Measurements from ENCODE around the gene RPL36AL.
A peak's percentile ranks its signal among the peaks of the same experiment; 100 is the strongest.

RPL36AL gene

GRCh38 chr14:49633640-49634546 lies 13.5 kb upstream of the RPL36AL start:
- Histone ChIP-seq H3K27ac (ENCODE audit: insufficient read depth in 1 of 2, low read depth in 1 of 2, low read length in 2 of 2, poor library complexity in 1 of 2, severe bottlenecking in 2 of 2) (peak overlapping the region; percentile 90 to 96), H3K36me3 (ENCODE audit: control insufficient read depth in 4 of 4, insufficient read depth in 4 of 4, low read length in 3 of 4) (peaks cover 4 to 21% (median 11%) of the 10 kb centered on the region in 4 experiments), H3K9me3 (ENCODE audit: control extremely low read depth in 1 of 5, control insufficient read depth in 4 of 5, insufficient read depth in 2 of 5, low read depth in 1 of 5, low read length in 4 of 5) (no peaks in the 10 kb centered on the region), H3K27me3 (replicated peaks in 2 of 5; ENCODE audit: control insufficient read depth in 4 of 5, insufficient read depth in 5 of 5, low read length in 4 of 5) (no peaks in the 10 kb centered on the region), H3K4me1 (ENCODE audit: control extremely low read depth in 1 of 4, control insufficient read depth in 4 of 4, insufficient read depth in 4 of 4, low read length in 3 of 4) (peaks cover 8 to 29% (median 24%) of the 10 kb centered on the region in 4 experiments), H3K4me3 (ENCODE audit: control insufficient read depth in 1 of 7, extremely low read depth in 1 of 7, insufficient read depth in 4 of 7, low read depth in 2 of 7, low read length in 6 of 7) (peak overlapping the region; percentile 53 to 98 (median 95))
- WGBS (ENCODE audit: insufficient coverage): 0% methylated on average over 64 of the region's 101 CpGs
- ChIA-PET POLR2A (interaction anchor here (0.6 to 4.6 kb wide), 11 partner anchors 9 to 219 kb away, joined by 3 to 46 read pairs (median 5); partner anchors contain the start of genes KLHDC2, LRR1, MGAT2 and NEMF), CTCF (interaction anchor here (0.5 to 2.7 kb wide), 18 partner anchors 8 to 471 kb away, joined by 3 to 20 read pairs (median 5); partner anchors contain the start of genes KLHDC2, LRR1, MGAT2 and NEMF)
- DNase-seq: peak; percentile 96 to 98 (median 98)

DNA sequence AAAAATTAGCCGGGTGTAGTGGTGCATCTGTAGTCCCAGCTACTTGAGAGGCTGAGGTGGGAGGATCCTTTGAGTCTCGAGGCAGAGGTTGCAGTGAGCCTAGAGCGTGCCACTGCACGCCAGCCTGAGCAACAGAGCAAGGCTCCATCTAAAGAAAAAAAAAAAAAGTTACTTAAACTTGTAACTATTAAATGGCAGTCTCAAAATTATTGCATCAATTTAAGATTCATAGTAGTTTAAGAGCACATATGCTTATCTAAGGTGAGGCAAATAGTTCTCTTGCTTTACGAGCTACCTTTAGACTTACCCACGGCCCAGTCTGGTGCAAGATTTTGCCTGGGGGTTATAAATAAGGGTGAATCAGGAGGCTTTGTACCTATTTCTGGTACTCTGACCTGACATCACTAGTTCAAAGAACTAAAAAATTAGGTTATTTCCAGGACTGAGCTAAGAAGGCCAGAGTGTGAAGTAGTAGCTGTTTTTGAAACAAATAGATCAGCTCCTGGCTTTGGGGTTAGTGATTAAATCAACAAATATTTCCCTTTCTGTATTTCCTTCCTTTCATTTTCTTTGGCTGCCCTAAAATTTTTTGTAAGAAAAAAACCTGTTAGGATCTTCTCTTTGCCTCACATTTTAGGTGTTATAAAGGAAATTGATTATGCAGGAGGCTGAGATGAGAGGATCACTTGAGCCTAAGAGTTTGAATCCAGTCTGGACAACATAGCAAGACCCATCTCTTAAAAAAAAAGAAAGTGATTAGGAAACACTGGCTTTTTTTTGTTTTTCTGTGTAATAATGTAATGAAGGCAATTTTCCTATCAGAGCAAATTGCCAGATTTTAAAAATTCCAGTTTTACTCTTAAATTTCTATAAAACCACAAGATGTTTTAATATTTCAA lies 3.8 kb upstream of the RPL36AL start:
- CTCF ChIA-PET: interaction anchor here (0.6 to 4.5 kb wide), 6 partner anchors 10 to 162 kb away, joined by 3 to 28 read pairs (median 4); partner anchors contain the start of genes DNAAF2 and RPS29
- Histone ChIP-seq H3K27me3 (replicated peaks in 2 of 5; ENCODE audit: control insufficient read depth in 4 of 5, insufficient read depth in 5 of 5, low read length in 4 of 5) (no peaks in the 10 kb centered on the region), H3K27ac (ENCODE audit: insufficient read depth in 1 of 2, low read depth in 1 of 2, low read length in 2 of 2, poor library complexity in 1 of 2, severe bottlenecking in 2 of 2) (no peak overlapping the region), H3K36me3 (ENCODE audit: control insufficient read depth in 4 of 4, insufficient read depth in 4 of 4, low read length in 3 of 4) (peaks cover 0 to 21% (median 6%) of the 10 kb centered on the region in 4 experiments), H3K9me3 (ENCODE audit: control extremely low read depth in 1 of 5, control insufficient read depth in 4 of 5, insufficient read depth in 2 of 5, low read depth in 1 of 5, low read length in 4 of 5) (no peaks in the 10 kb centered on the region), H3K4me1 (ENCODE audit: control extremely low read depth in 1 of 4, control insufficient read depth in 4 of 4, insufficient read depth in 4 of 4, low read length in 3 of 4) (peaks cover 17 to 39% (median 28%) of the 10 kb centered on the region in 4 experiments), H3K4me3 (ENCODE audit: control insufficient read depth in 1 of 7, extremely low read depth in 1 of 7, insufficient read depth in 4 of 7, low read depth in 2 of 7, low read length in 6 of 7) (peak overlapping the region in 2 of 7 experiments; percentile 28 to 35)
- POLR2A ChIA-PET: interaction anchor here (0.5 to 0.9 kb wide), 2 partner anchors 9 to 31 kb away, joined by 4 read pairs; no protein-coding TSS in a partner anchor
- WGBS (ENCODE audit: insufficient coverage): 93% methylated on average over 2 of the region's 6 CpGs
- no peak for DNase-seq

- WGBS (ENCODE audit: insufficient coverage): 100% methylated on average over 1 of the region's 3 CpGs
- CTCF ChIA-PET: interaction anchor here (2.0 to 4.5 kb wide), 2 partner anchors 11 to 37 kb away, joined by 10 to 28 read pairs; partner anchors contain the start of genes DNAAF2 and RPS29
- H3K9me3 ChIP-seq (ENCODE audit: control extremely low read depth in 1 of 5, control insufficient read depth in 4 of 5, insufficient read depth in 2 of 5, low read depth in 1 of 5, low read length in 4 of 5): no peaks in the 10 kb centered on the region
- peaks cover 0 to 28% (median 8%) of the 10 kb centered on the region in 4 experiments for H3K36me3 ChIP-seq (ENCODE audit: control insufficient read depth in 4 of 4, insufficient read depth in 4 of 4, low read length in 3 of 4)
- POLR2A ChIA-PET: no interaction called here
- H3K4me1 ChIP-seq (ENCODE audit: control extremely low read depth in 1 of 4, control insufficient read depth in 4 of 4, insufficient read depth in 4 of 4, low read length in 3 of 4): peaks cover 17 to 43% (median 33%) of the 10 kb centered on the region in 4 experiments
- H3K27me3 ChIP-seq (replicated peaks in 2 of 5; ENCODE audit: control insufficient read depth in 4 of 5, insufficient read depth in 5 of 5, low read length in 4 of 5): no peaks in the 10 kb centered on the region
- H3K4me3 ChIP-seq (ENCODE audit: control insufficient read depth in 1 of 7, extremely low read depth in 1 of 7, insufficient read depth in 4 of 7, low read depth in 2 of 7, low read length in 6 of 7): peak overlapping the region in 3 of 7 experiments; percentile 28 to 93 (median 90)
- no peak for DNase-seq
- H3K27ac ChIP-seq (ENCODE audit: insufficient read depth in 1 of 2, low read depth in 1 of 2, low read length in 2 of 2, poor library complexity in 1 of 2, severe bottlenecking in 2 of 2): peak overlapping the region in 1 of 2 experiments; percentile 99
Observed at GRCh38 chr14:49623387-49623786, 3.0 kb upstream of the RPL36AL start.

- H3K27me3 ChIP-seq (replicated peaks in 2 of 5; ENCODE audit: control insufficient read depth in 4 of 5, insufficient read depth in 5 of 5, low read length in 4 of 5): no peaks in the 10 kb centered on the region
- H3K9me3 ChIP-seq (ENCODE audit: control extremely low read depth in 1 of 5, control insufficient read depth in 4 of 5, insufficient read depth in 2 of 5, low read depth in 1 of 5, low read length in 4 of 5): no peaks in the 10 kb centered on the region
- DNase-seq: no peak
- ChIA-PET POLR2A (interaction anchor here (2.5 to 3.1 kb wide), 4 partner anchors 11 to 36 kb away, joined by 7 to 46 read pairs (median 20); partner anchors contain the start of genes LRR1 and RPS29), CTCF (interaction anchor here (0.9 to 4.5 kb wide), 5 partner anchors 8 to 36 kb away, joined by 3 to 28 read pairs (median 20); partner anchors contain the start of genes DNAAF2 and RPS29)
- peaks cover 17 to 48% (median 35%) of the 10 kb centered on the region in 4 experiments for H3K4me1 ChIP-seq (ENCODE audit: control extremely low read depth in 1 of 4, control insufficient read depth in 4 of 4, insufficient read depth in 4 of 4, low read length in 3 of 4)
- H3K27ac ChIP-seq (ENCODE audit: insufficient read depth in 1 of 2, low read depth in 1 of 2, low read length in 2 of 2, poor library complexity in 1 of 2, severe bottlenecking in 2 of 2): peak overlapping the region in 1 of 2 experiments; percentile 99
- peak overlapping the region in 6 of 7 experiments; percentile 90 to 99 (median 97) for H3K4me3 ChIP-seq (ENCODE audit: control insufficient read depth in 1 of 7, extremely low read depth in 1 of 7, insufficient read depth in 4 of 7, low read depth in 2 of 7, low read length in 6 of 7)
- 90% methylated on average over 3 of the region's 3 CpGs for WGBS (ENCODE audit: insufficient coverage)
- peaks cover 2 to 41% (median 14%) of the 10 kb centered on the region in 4 experiments for H3K36me3 ChIP-seq (ENCODE audit: control insufficient read depth in 4 of 4, insufficient read depth in 4 of 4, low read length in 3 of 4)
Observed at GRCh38 chr14:49622022-49622607, 1.7 kb upstream of the RPL36AL start.

DNA sequence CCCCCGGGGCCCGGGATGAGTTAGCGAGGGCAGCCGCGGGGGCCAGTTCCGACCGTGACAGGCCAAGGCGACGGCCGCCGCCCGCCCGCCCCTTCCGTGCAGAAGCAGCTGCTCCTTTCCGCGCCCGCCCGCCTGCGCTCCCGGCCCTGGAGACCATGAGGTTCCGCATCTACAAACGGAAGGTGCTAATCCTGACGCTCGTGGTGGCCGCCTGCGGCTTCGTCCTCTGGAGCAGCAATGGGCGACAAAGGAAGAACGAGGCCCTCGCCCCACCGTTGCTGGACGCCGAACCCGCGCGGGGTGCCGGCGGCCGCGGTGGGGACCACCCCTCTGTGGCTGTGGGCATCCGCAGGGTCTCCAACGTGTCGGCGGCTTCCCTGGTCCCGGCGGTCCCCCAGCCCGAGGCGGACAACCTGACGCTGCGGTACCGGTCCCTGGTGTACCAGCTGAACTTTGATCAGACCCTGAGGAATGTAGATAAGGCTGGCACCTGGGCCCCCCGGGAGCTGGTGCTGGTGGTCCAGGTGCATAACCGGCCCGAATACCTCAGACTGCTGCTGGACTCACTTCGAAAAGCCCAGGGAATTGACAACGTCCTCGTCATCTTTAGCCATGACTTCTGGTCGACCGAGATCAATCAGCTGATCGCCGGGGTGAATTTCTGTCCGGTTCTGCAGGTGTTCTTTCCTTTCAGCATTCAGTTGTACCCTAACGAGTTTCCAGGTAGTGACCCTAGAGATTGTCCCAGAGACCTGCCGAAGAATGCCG lies 872 bp upstream of the RPL36AL start:
- Histone ChIP-seq H3K9me3 (ENCODE audit: control extremely low read depth in 1 of 5, control insufficient read depth in 4 of 5, insufficient read depth in 2 of 5, low read depth in 1 of 5, low read length in 4 of 5) (no peaks in the 10 kb centered on the region), H3K4me1 (ENCODE audit: control extremely low read depth in 1 of 4, control insufficient read depth in 4 of 4, insufficient read depth in 4 of 4, low read length in 3 of 4) (peaks cover 17 to 48% (median 35%) of the 10 kb centered on the region in 4 experiments), H3K36me3 (ENCODE audit: control insufficient read depth in 4 of 4, insufficient read depth in 4 of 4, low read length in 3 of 4) (peaks cover 2 to 42% (median 15%) of the 10 kb centered on the region in 4 experiments), H3K27me3 (replicated peaks in 2 of 5; ENCODE audit: control insufficient read depth in 4 of 5, insufficient read depth in 5 of 5, low read length in 4 of 5) (no peaks in the 10 kb centered on the region), H3K27ac (ENCODE audit: insufficient read depth in 1 of 2, low read depth in 1 of 2, low read length in 2 of 2, poor library complexity in 1 of 2, severe bottlenecking in 2 of 2) (peak overlapping the region; percentile 96 to 99), H3K4me3 (ENCODE audit: control insufficient read depth in 1 of 7, extremely low read depth in 1 of 7, insufficient read depth in 4 of 7, low read depth in 2 of 7, low read length in 6 of 7) (peak overlapping the region; percentile 75 to 99 (median 95))
- peak; percentile 83 to 89 (median 86) for DNase-seq
- 6% methylated on average over 65 of the region's 65 CpGs for WGBS (ENCODE audit: insufficient coverage)
- POLR2A ChIA-PET: interaction anchor here (0.9 to 3.1 kb wide), 8 partner anchors 11 to 146 kb away, joined by 3 to 46 read pairs (median 10); partner anchors contain the start of genes KLHDC2, LRR1 and RPS29
- CTCF ChIA-PET: interaction anchor here (0.9 to 4.5 kb wide), 10 partner anchors 9 to 159 kb away, joined by 3 to 28 read pairs (median 6); partner anchors contain the start of genes DNAAF2 and RPS29
